ENCODE data around the gene CAMK1D.

CAMK1D gene

DNA sequence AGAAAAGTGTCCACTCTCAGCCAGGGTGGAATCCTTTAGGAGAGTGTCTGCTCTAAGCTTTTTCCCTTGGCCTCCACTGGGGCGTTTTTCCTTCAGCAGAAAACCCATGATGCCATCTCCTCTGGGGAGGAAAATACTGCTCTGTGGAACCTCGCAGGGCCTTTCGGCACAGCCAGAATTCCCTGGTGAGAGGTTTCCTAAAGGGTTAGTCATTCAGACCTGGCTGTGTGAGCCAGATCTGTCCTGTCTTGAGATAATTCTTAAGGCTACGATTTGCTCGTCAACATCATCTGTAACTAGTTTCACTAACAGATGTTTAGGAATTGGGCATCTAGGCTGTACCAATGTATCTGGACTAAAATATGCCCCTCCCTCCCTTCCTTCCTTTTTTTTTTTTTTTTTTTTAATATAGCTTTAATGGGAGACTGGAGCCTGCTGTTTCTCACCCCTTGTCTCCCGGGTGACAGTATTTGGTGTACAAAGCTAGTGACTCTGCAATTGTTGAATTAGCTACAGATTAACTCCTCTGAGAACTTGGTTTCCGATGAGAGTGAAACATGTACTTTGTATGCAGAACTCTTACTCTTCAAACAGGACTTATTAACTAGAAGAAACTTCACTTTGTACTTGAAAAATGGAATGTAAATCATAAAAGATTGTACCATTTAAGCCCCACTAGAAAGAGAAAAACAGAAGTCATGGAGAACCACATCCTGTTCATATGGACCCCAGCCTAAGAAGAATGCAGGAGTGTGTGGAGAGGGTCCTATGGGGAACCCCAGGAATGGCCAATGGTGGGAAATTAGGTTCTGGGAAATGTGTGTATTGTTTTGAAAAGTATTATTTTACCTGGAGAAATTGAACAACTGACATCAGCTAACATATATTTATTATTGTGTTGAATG is 230.9 kb downstream of the CAMK1D start:
- no peaks in the 10 kb centered on the region for H3K27me3 ChIP-seq (ENCODE audit: insufficient read depth, low read length)
- no peak overlapping the region for H2AFZ ChIP-seq (ENCODE audit: low read length, unreplicated experiment)
- H3K36me3 ChIP-seq (ENCODE audit: insufficient read depth, low read length), result no peaks in the 10 kb centered on the region
- H3K27ac ChIP-seq (ENCODE audit: low read depth, low read length), result no peak overlapping the region
- H3K79me2 ChIP-seq (ENCODE audit: control insufficient read depth, insufficient read depth, low read length, unreplicated experiment), result no peaks in the 10 kb centered on the region
- H3K4me1 ChIP-seq (ENCODE audit: control insufficient read depth, insufficient read depth, low read length, unreplicated experiment), result no peaks in the 10 kb centered on the region
- no peak overlapping the region for H3K4me3 ChIP-seq (ENCODE audit: low read depth, low read length)

DNA sequence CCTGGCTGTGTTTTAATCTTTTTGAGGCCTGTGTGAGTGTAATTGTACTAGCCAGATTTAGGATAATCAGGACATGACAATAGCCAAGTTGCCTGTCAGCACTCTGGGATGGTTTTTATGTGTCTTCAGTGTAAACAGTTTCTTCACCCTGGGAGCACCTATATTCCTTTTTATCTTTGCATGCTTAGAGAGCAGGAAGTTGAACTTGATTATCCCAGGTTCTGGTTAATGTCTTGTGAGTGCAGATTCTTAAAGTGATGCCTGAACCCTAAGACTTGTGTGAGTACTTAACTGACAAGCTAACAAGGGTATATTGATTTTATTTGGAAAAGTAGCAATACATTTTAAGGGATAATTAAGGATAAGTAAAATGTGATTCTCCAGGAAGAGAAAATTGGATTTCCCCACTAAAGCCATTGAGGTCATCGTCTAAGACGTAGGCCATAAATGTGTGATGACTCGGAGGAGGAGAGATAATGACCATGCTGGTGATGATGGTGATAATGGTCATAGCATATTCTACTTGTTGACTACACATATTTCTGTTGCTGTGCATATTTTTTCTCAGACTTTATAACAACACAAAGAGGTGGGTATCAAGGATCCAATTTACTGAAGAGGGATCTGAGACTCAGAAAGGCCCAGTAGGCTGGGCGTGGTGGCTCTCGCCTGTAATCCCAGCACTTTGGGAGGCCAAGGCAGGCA is 234.7 kb downstream of the CAMK1D start:
- no peaks in the 10 kb centered on the region for H3K79me2 ChIP-seq (ENCODE audit: control insufficient read depth, insufficient read depth, low read length, unreplicated experiment)
- no peaks in the 10 kb centered on the region for H3K27me3 ChIP-seq (ENCODE audit: insufficient read depth, low read length)
- no peak overlapping the region for H2AFZ ChIP-seq (ENCODE audit: low read length, unreplicated experiment)
- H3K4me3 ChIP-seq (ENCODE audit: low read depth, low read length), result no peak overlapping the region
- H3K4me1 ChIP-seq (ENCODE audit: control insufficient read depth, insufficient read depth, low read length, unreplicated experiment), result no peaks in the 10 kb centered on the region
- no peaks in the 10 kb centered on the region for H3K36me3 ChIP-seq (ENCODE audit: insufficient read depth, low read length)
- no peak overlapping the region for H3K27ac ChIP-seq (ENCODE audit: low read depth, low read length)

DNA sequence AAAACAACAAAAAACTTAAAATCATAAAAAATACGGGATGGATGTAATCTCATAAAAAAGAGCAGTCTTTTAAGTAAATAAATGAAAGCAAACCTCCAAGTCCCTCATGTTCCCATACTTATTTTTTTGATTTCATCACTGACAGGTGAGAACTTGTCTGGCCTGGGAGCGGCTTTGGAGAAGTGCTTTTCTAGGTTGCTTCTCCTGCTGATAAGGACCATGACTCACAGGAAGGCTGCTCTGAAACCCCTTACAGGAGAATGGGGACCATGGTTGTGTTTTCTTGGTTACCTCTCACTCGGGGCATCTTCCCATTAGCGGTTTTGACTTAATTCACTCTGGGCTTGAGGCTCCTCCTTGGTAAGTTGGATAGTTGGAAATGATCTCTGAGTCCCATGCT is 237.4 kb downstream of the CAMK1D start:
- Histone ChIP-seq H3K4me3 (ENCODE audit: low read depth, low read length) (no peak overlapping the region), H3K36me3 (ENCODE audit: insufficient read depth, low read length) (no peaks in the 10 kb centered on the region), H3K27ac (ENCODE audit: low read depth, low read length) (no peak overlapping the region), H3K4me1 (ENCODE audit: control insufficient read depth, insufficient read depth, low read length, unreplicated experiment) (no peaks in the 10 kb centered on the region), H3K79me2 (ENCODE audit: control insufficient read depth, insufficient read depth, low read length, unreplicated experiment) (no peaks in the 10 kb centered on the region), H2AFZ (ENCODE audit: low read length, unreplicated experiment) (no peak overlapping the region), H3K27me3 (ENCODE audit: insufficient read depth, low read length) (no peaks in the 10 kb centered on the region)

DNA sequence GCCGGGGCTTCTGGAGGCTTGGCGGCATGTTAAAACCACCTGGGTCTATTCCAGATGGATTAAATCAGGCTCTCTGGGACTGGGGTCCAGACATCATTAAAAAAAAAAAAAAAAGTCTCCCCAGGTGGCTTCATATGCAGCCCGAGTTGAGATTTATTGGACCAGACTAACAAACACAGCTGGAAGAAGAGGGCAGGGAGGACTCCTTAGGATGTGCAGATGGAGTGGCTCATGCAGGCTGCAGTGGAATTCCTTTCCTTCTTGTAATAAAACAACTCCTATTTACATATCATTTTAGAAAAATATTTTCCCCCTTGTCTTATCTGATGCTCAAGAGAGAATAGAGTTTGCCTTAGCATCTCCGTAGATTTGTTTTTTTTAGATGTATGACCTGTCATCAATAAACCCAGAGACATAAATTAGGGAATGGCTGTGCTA is 238.1 kb downstream of the CAMK1D start:
- Histone ChIP-seq H3K4me3 (ENCODE audit: low read depth, low read length) (no peak overlapping the region), H2AFZ (ENCODE audit: low read length, unreplicated experiment) (no peak overlapping the region), H3K27ac (ENCODE audit: low read depth, low read length) (no peak overlapping the region), H3K4me1 (ENCODE audit: control insufficient read depth, insufficient read depth, low read length, unreplicated experiment) (no peaks in the 10 kb centered on the region), H3K79me2 (ENCODE audit: control insufficient read depth, insufficient read depth, low read length, unreplicated experiment) (no peaks in the 10 kb centered on the region), H3K27me3 (ENCODE audit: insufficient read depth, low read length) (no peaks in the 10 kb centered on the region), H3K36me3 (ENCODE audit: insufficient read depth, low read length) (no peaks in the 10 kb centered on the region)

DNA sequence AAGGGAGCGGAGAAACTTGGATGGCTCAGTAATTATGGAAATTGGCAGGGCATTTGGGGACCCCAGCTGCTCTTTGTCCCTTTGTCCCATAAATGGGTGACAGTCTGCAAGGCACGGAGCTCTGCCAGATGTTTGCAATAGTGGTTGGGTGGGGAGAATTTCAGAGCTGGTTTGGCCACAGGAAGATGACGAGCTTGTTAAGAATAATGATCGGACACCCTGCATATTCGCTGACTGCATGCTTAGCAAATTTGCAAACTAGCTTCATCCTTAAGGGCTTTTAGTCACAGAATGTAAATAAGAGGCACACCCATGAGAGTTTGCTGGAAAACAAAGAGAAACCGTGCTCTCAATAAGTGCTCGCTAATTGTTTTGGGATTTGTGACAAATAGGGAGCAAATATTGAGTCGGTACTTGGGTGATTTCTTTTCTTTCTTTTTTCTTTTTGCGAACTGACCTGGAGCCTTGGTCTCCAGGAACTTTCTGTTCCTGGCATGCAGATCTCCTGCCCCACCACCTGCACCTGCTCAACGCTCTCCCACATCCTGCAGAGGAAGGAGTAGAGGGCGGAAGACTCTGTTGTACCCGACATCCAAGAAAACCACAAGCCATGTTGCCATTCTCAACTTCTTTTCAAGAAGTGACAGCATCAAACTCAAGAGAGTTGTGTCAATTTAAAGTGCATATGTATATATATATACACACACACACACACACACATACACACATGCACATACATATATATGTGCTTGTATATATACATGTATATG is 238.9 kb downstream of the CAMK1D start:
- no peaks in the 10 kb centered on the region for H3K4me1 ChIP-seq (ENCODE audit: control insufficient read depth, insufficient read depth, low read length, unreplicated experiment)
- H3K79me2 ChIP-seq (ENCODE audit: control insufficient read depth, insufficient read depth, low read length, unreplicated experiment), result no peaks in the 10 kb centered on the region
- H3K4me3 ChIP-seq (ENCODE audit: low read depth, low read length), result no peak overlapping the region
- no peaks in the 10 kb centered on the region for H3K36me3 ChIP-seq (ENCODE audit: insufficient read depth, low read length)
- H2AFZ ChIP-seq (ENCODE audit: low read length, unreplicated experiment), result no peak overlapping the region
- no peak overlapping the region for H3K27ac ChIP-seq (ENCODE audit: low read depth, low read length)
- no peaks in the 10 kb centered on the region for H3K27me3 ChIP-seq (ENCODE audit: insufficient read depth, low read length)

DNA sequence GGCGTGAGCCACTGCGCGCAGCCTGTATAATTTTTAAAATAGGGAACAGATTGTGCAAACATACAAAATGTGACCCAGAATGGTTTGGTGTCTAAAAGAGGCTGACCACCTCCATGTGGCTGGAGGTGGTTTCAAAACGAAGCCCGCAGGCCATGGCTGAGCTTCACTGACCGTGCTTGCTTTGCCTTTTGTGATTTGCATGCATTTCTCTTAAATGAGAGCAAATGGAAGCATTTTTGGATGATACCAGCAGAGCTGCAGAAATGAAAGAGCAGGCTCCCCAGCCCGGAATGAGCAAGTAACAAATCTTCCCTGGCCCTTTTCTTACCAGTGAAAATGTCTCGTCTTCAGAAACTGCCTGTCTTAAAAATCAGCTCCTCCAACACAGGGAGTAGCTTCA is 239.9 kb downstream of the CAMK1D start:
- Histone ChIP-seq H3K36me3 (ENCODE audit: insufficient read depth, low read length) (no peaks in the 10 kb centered on the region), H3K4me1 (ENCODE audit: control insufficient read depth, insufficient read depth, low read length, unreplicated experiment) (no peaks in the 10 kb centered on the region), H3K27ac (ENCODE audit: low read depth, low read length) (no peak overlapping the region), H2AFZ (ENCODE audit: low read length, unreplicated experiment) (no peak overlapping the region), H3K4me3 (ENCODE audit: low read depth, low read length) (no peak overlapping the region), H3K27me3 (ENCODE audit: insufficient read depth, low read length) (no peaks in the 10 kb centered on the region), H3K79me2 (ENCODE audit: control insufficient read depth, insufficient read depth, low read length, unreplicated experiment) (no peaks in the 10 kb centered on the region)

DNA sequence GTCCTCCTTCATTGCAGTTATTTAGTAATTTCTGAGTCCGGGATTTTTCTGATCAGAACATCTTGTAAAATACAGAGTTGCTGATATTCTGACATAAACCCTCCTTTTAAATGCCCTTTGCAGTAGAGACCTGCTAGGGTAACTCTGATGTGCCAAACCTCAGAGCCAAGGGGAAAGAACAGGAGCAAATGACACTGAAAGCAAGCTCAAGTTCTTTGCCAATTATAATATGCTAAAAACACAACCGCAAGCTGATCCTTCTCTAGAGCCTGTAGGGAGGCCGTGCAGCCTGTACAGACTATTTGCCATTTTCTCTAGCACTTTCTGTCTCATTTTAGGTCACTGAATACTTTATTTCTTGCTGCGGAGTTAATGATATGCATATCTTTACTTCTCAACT is 240.4 kb downstream of the CAMK1D start:
- H3K79me2 ChIP-seq (ENCODE audit: control insufficient read depth, insufficient read depth, low read length, unreplicated experiment), result no peaks in the 10 kb centered on the region
- H2AFZ ChIP-seq (ENCODE audit: low read length, unreplicated experiment), result no peak overlapping the region
- no peak overlapping the region for H3K4me3 ChIP-seq (ENCODE audit: low read depth, low read length)
- H3K27ac ChIP-seq (ENCODE audit: low read depth, low read length), result no peak overlapping the region
- no peaks in the 10 kb centered on the region for H3K36me3 ChIP-seq (ENCODE audit: insufficient read depth, low read length)
- no peaks in the 10 kb centered on the region for H3K4me1 ChIP-seq (ENCODE audit: control insufficient read depth, insufficient read depth, low read length, unreplicated experiment)
- H3K27me3 ChIP-seq (ENCODE audit: insufficient read depth, low read length), result no peaks in the 10 kb centered on the region

DNA sequence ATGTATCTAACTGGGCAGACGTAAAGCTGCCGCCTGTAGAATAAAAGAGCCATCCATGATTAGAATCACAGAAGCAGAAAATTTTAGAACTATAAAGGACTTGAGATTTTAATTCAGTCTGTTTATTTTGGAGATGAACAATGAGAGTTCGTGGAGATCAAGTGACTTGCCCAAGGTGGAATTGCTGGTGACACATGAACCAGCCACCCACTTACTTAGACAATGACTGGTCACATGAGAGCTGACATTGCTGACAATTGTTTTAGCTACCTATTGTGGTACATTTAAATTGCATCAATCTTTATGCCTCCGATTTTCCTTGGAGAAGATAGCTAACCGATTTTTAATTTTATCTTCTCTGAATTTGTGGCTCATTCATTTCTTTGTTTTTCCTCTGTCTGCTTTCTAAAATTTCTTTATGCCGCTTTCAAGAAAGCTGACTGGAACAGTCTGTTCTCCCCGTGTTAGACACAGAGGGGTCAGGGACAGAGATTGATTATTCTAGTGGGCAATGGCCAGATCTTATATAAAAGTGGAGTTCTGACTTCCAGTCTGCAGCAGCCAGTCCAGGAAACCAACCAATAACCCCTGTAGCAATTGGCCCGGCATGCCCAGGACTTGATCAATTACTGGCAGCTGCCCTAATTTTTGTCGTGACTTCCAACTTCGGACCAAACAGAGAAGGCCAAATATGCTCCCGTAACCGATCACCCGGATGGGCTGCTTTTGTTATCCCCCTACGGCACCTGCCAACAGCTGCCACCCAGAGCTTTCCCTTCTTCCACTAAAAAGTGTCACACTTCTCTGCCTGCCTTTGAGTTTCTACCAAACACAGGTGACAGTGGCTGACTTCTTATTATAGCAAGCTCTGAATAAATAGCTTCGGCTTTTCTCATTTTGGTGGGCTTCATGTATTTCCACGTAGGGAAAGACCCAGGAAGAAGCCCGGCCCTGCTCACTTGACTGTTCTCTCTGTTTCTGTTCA is 241.6 kb downstream of the CAMK1D start:
- Histone ChIP-seq H3K36me3 (ENCODE audit: insufficient read depth, low read length) (no peaks in the 10 kb centered on the region), H3K4me3 (ENCODE audit: low read depth, low read length) (no peak overlapping the region), H3K79me2 (ENCODE audit: control insufficient read depth, insufficient read depth, low read length, unreplicated experiment) (no peaks in the 10 kb centered on the region), H2AFZ (ENCODE audit: low read length, unreplicated experiment) (no peak overlapping the region), H3K27ac (ENCODE audit: low read depth, low read length) (no peak overlapping the region), H3K27me3 (ENCODE audit: insufficient read depth, low read length) (no peaks in the 10 kb centered on the region), H3K4me1 (ENCODE audit: control insufficient read depth, insufficient read depth, low read length, unreplicated experiment) (no peaks in the 10 kb centered on the region)

DNA sequence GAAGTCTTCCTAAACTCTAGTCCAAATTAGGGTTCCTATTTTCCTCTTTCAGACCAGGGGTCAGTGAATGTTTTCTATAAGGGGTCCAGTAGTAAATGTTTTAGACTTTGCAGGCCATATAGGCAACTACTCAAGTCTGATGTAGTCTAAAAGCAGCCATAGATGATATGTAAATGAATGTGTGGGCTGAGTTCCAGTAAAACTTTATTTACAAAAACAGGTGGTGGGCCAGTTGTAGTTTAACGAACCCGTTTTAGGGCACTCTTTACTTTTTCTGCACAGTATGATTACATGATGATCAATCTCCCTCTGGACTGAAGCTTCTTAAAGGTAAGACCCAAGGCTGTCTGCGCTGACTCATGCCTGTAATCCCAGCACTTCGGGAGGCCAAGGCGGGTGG is 243.6 kb downstream of the CAMK1D start:
- H3K4me3 ChIP-seq (ENCODE audit: low read depth, low read length), result no peak overlapping the region

More for the DNA sequence above, 243.6 kb downstream of the CAMK1D start:
- H3K27ac ChIP-seq (ENCODE audit: low read depth, low read length), result no peak overlapping the region
- no peaks in the 10 kb centered on the region for H3K27me3 ChIP-seq (ENCODE audit: insufficient read depth, low read length)
- no peak overlapping the region for H2AFZ ChIP-seq (ENCODE audit: low read length, unreplicated experiment)
- no peaks in the 10 kb centered on the region for H3K4me1 ChIP-seq (ENCODE audit: control insufficient read depth, insufficient read depth, low read length, unreplicated experiment)
- H3K79me2 ChIP-seq (ENCODE audit: control insufficient read depth, insufficient read depth, low read length, unreplicated experiment), result no peaks in the 10 kb centered on the region
- H3K36me3 ChIP-seq (ENCODE audit: insufficient read depth, low read length), result no peaks in the 10 kb centered on the region

Measured in ACC112 (cell line).